Adipose tissue (tissue), 3 donors: ENCODE data around the gene CPLX4. TPM values are rescaled to one million over a fixed set of nuclear protein-coding genes. Genes with fewer than 3 reads are reported as not detected.
"Not testable (repeated sequence)": the region's sequence is repeated elsewhere in the genome, so short reads cannot be mapped to it uniquely, and the experiment has no call there.

ENCODE experiments used
- H3K27ac ChIP-seq: one replicate; pipeline ENCODE4 v1.5.1; 2013; ENCODE audit warnings: low read depth, low read length
- WGBS, 3 donors: extraction: QIAGEN DNeasy Blood & Tissue Kit; methylation state at CpG; one replicate each; pipeline ENCODE4 v1.1.7; 2013; 5-methylcytosine and 5-hydroxymethylcytosine counted together
- polyA plus RNA-seq, 3 donors: library from polyadenylated mRNA; stranded (reverse); fragments of 200-250 nt; gene quantifications; one replicate each; pipeline ENCODE4 v1.2.3, GENCODE V29; 2013
- donor health status: healthy with polysubstance abuse.
- donor health status: Bipolar disorder and iron deficiency.
- donor health status: healthy.

Gene CPLX4
- polyA plus RNA-seq, 3 donors: 0.07 TPM; not detected in 2

DNA sequence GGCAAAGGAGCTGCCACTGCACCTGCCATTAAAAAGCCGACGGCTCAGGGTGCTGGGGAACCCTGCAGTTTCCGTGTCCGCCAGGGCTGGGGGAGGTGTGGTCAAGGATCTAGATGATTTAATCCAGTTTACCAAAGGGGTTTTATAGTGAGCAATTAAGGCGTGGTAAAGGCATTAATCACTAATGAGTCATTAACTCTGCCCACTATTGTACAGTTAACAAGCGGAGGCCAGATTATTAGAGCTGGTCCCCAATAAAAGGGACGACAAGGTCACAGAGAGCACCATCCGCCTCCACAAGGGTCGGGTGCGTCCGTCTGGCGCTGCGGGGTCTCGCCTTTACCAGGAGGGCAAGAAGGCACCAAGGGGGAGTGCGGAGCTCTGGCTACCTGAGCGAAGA, 54.8 kb downstream of the CPLX4 start:
- H3K27ac ChIP-seq: no peak overlapping the region
- 6 to 11% (median 10%) methylated on average over 16 of the region's 16 CpGs for WGBS, 3 donors

DNA sequence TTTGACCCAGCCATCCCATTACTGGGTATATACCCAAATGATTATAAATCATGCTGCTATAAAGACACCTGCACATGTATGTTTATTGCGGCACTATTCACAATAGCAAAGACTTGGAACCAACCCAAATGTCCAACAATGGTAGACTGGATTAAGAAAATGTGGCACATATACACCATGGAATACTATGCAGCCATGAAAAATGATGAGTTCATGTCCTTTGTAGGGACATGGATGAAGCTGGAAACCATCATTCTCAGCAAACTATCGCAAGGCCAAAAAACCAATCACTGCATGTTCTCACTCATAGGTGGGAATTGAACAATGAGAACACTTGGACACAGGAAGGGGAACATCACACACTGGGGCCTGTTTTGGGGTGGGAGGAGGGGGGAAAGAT, 56.2 kb downstream of the CPLX4 start:
- WGBS, 3 donors: 95 to 100% (median 95%) methylated on average over 1 to 2 of the region's 2 CpGs
- not testable (repeated sequence) for H3K27ac ChIP-seq

DNA sequence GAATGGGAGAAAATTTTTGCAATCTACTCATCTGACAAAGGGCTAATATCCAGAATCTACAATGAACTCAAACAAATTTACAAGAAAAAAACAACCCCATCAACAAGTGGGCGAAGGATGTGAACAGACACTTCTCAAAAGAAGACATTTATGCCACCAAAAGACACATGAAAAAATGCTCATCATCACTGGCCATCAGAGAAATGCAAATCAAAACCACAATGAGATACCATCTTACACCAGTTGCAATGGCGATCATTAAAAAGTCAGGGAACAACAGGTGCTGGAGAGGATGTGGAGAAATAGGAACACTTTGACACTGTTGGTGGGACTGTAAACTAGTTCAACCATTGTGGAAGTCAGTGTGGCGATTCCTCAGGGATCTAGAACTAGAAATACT, 56.6 kb downstream of the CPLX4 start:
- WGBS, 3 donors: 59 to 86% (median 83%) methylated on average over 3 of the region's 3 CpGs
- not testable (repeated sequence) for H3K27ac ChIP-seq

DNA sequence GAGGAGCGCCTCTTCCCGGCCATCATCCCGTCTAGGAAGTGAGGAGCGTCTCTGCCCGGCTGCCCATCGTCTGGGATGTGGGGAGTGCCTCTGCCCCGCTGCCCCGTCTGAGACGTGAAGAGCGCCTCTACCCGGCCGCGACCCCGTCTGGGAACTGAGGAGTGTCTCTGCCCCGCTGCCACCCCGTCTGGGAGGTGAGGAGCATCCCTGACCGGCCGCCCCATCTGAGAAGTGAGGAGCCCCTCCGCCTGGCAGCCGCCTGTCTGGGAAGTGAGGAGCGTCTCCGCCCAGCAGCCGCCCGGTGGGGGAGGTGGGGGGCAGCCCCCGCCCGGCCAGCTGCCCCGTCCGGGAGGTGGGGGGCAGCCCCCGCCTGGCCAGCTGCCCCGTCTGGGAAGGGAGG, 63.0 kb downstream of the CPLX4 start:
- WGBS, 3 donors: 84 to 94% (median 90%) methylated on average over 8 to 30 of the region's 30 CpGs
- H3K27ac ChIP-seq: not testable (repeated sequence)

DNA sequence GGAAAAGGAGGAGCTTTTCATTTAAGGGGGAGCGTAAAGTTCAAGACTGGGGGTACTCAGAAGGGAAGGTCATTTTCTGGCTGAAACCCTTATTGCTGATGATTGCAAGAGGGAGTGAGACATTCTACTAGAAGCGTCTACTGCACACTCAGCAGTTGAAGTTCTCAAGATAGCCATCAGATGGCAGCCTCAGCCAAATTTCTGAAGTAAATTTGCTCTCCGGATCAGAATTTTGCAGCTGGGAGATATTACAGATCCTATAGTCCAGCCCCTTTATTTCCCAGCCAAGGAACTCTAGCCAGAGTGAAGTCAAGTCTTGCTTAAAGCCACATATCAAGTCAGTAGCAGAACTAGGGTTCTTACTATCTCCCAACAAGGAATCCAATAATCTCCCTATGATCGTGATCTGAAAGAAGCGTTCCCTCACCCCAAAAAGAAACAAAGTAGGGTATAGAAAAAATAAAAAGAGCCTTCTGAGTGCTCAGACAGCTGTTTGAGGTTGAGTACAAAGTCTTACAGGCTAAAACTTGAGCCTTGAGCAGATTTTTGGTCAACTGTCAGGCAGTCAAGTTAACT, 69.2 kb downstream of the CPLX4 start:
- WGBS, 3 donors: 22 to 28% (median 23%) methylated on average over 5 of the region's 5 CpGs
- H3K27ac ChIP-seq: no peak overlapping the region

DNA sequence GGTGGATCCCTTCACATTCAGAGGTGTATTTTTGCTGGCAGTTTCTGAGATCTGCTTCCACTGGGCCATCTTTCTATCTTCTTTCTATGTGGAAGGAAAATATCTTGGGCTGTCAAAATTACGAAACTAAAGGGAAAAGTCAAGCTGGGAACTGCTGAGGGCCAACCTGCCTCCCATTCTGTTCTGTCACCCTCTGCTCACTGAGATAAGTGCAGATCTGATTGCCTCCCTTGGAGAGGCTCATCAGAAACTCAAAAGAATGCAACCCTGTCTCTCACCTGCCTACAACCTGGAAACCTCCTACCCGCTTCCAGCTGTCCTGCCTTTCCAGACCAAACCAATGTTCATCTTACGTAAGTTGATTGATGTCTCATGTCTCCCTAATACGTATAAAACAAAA, 71.7 kb downstream of the CPLX4 start:
- 39 to 50% (median 41%) methylated on average over 4 of the region's 4 CpGs for WGBS, 3 donors
- no peak overlapping the region for H3K27ac ChIP-seq

Other genes starting within 250 kb of the CPLX4 start
- 100 to 1,000 TPM in 1 of 3 donors, 10 to 100 TPM in 2; 27.6 to 141 (median 35.5) TPM for gene SEC11C, start 178.8 kb downstream of the CPLX4 start, polyA plus RNA-seq
- under 1 TPM in 1 of 3 donors, not detected in 2; 0.31 TPM for gene GRP, start 98.5 kb downstream of the CPLX4 start, polyA plus RNA-seq
- not detected for gene RAX, start 45.2 kb downstream of the CPLX4 start, polyA plus RNA-seq
- 10 to 100 TPM; 14.4 to 28.2 (median 23.0) TPM for gene LMAN1, start 40.6 kb upstream of the CPLX4 start, polyA plus RNA-seq